HG03521 (cell line): ENCODE measurements around the gene ASMTL.
"Not testable (repeated sequence)": the region's sequence is repeated elsewhere in the genome, so short reads cannot be mapped to it uniquely, and the experiment has no call there.

Source experiments
- ATAC-seq: cut with Tn5 transposase; IDR thresholded peaks from one replicate; pipeline ENCODE4 v1.9.1; 2021; ENCODE audit warnings: mild to moderate bottlenecking, moderate library complexity; ENCODE audit not compliant: unreplicated experiment

The ASMTL gene

DNA sequence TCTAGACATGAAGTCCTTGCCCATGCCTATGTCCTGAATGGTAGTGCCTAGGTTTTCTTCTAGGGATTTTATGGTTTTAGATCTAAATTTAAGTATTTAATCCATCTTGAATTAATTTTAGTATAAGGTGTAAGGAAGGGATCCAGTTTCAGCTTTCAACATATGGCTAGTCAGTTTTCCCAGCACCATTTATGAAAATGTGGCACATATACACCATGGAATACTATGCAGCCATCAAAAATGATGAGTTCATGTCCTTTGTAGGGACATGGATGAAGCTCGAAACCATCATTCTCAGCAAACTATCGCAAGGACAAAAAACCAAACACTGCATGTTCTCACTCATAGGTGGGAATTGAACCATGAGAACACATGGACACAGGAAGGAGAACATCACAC is 29.8 kb upstream of the ASMTL start:
- not testable (repeated sequence) for ATAC-seq

DNA sequence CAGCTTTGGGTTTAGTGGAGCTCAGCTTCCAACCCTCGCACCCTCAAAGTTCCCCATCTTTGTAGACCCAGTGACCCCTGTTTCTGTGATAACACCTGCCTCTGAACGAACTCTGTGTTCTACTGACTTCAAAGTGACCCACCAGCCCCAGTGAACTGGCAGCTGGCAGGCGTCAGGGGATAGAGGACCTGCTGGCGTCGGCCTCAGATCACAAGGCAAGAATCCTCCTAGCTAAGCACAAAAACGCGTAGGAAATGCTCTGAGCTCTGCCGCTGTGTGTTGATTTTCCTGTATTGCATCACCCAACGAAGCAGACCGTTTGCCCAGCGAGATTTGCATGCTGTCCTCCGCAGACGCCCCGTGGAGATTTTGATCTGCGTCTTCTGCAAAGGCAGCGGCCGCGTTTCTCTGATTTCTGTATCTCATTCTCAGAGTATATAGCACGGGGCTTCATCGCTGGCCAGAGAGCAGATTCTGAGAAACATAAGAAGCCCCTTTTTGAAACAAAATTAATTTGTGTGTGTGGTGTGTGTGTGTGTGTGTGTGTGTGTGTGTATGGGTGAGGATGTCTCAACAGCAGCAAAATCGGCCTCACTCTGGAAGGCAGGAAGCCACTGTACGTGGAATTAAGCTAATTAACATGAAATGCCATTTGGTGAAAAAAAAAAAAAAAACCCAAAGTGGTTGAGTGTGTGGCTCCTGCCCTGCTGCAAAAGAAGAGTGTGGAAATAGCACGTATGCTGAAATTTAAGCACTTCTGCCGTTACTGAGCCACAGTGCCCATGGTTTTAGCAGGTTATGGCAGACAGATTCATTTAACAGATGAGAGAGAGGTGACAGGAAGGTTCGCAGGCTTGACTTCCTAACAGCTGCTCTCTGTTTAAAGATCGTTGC is 29.2 kb upstream of the ASMTL start:
- ATAC-seq, result peak; percentile 58

DNA sequence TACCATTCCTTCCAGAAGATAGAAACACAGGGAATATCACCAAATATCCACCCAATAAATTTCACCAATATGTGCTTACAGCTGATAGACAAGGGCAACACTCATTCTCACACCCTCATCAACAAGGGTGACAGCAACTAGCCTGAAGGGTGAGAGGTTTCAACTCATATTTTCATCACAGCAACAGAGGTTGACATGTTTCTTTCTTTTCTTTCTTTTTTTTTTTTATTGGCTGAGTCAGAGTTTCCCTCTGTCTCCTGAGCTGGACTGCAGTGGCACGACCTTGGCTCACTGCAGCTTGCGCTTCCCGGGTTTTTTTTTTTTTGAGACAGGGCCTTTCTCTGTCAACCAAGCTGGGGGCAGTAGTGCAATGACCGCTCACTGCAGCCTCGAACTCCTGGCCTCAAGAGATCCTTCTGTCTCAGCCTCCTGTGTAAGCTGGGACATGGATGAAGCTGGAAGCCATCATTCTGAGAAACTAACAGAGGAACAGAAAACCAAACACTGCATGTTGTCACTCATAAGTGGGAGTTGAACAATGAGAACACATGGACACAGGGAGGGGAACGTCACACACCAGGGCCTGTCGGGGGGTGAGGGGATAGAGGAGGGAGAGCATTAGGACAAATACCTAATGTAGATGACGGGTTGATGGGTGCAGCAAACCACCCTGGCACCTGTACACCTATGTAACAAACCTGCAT is 27.5 kb upstream of the ASMTL start:
- ATAC-seq, result no peak

DNA sequence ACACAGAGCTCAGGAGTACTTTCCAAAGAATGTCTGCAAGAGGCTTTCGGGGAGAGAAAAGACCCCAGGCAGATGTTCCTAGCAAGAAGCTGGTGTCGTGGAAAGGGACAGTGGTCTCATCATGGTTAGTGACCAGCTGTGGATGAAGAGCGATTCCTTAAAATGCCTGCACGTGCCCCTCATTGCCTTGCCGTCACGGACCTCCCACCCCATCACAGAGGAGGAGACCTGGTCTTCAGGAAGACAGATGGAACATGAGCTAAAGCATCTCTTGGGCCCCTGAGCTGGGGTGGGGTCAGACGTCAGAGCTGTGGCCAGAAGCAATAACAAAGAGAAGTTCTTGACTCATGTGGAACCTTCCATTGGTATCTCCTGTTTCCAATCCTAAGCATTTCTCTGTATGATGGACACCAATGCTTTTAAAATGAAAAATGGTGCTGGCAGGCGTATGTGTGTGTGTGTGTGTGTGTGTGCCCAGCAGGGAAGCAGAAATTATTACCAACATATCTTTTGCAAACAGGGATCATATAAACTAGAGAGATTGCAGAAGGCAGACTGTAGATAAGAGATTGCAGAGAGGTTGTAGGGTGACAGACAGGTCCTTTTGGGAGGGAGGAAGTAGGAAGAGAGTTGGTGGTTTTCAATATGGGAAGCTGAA is 25.2 kb upstream of the ASMTL start:
- no peak for ATAC-seq

DNA sequence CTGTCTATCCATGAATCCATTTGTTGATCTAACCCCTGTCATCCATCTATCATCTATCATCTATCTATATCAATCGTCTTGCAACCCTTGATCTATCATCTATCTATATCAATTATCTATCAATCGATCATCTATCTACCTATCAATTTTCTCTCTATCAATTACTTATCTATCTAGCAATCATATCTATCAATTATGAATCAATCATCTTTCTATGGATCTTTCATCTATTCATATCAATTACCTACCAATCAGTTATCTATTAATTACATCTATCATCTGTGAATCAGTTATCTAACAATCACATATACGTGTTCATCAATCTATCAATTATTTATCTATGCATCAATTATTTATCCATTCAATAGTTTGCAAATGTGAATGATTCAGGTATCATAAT is 24.5 kb upstream of the ASMTL start:
- ATAC-seq, result no peak

DNA sequence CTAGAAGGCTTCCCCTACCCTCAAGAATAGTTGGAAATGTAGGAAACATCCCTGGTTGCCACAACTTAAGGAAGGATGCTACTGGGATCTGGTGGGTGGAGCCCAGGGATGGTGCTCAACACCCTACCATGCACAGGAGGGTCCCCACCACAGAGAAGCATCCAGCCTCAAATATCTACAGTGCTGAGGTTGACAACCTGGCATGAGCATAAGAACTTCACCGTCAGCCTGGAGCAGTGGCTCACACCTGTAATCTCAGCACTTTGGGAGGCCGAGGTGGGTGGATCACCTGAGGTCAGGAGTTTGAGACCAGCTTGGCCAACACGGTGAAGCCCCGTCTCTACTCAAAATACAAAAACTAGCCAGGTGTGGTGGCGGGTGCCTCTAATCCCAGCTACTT is 24.0 kb upstream of the ASMTL start:
- no peak for ATAC-seq

DNA sequence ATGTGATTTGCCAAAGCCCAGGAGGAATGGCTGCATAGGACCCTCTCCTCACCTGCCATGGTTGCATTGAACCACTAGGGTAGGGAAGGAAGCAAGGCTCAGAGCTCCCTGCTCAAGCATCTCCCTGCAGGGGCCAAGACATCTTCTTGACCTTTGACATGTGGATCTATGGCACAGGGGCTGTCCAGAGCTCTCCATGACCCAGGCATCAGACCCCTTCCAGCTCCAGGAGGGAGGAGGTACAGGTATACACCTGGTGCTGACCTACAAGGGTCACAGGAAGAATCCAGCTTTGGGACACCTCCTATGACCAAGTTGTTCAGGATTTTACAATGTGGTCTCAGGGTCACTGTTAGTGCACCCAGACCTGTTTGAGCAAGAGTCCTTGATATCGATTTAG is 23.2 kb upstream of the ASMTL start:
- ATAC-seq, result no peak

DNA sequence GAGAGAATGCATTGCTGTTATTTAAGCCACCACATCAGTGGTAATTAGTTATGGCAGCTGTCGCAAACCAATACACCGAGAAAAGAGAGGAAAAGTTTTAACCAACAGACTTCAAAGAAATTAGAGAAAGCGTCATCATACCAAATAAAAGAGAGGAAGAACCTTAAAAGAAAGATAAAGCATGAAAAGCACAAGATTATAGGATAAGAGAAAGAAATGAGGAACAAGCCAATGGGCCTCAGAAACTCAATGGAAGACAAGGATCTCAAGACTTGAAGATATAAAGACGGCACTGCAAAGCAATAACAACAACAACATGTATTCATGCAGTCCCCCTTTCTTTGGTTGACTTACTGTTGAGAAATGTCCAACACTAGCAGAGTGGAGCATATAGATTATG is 22.8 kb upstream of the ASMTL start:
- no peak for ATAC-seq

DNA sequence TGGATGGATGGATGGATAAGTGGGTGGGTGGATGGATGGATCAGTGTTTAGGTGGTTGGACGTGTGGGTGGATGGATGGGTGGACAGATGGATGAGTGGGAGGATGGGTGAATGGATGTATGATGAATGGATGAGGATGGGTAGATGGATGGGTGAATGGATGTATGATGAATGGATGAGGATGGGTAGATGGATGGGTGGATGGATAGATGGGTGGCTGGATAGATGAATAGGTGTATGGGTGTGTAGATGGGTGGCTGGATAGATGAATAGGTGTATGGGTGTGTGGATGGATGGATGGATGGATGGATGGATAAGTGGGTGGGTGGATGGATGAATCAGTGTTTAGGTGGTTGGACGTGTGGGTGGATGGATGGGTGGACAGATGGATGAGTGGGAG is 21.9 kb upstream of the ASMTL start:
- ATAC-seq, result not testable (repeated sequence)

DNA sequence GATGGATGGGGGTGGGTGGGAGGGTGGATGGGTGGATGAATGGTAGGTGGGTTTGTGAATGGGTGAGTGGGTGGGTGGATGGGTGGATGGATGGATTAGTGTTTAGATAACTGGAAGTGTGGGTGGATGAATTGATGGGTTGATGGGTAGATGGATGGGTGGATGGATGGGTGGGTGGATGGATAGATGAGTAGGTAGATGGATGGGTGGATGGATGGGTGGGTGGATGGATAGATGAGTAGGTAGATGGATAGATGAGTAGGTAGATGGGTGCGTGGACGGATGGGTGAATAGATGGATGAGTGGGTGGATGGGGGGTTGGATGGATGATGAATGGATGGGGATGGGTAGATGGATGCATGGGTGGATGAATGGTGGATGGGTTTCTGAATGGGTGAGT is 20.3 kb upstream of the ASMTL start:
- no peak for ATAC-seq

DNA sequence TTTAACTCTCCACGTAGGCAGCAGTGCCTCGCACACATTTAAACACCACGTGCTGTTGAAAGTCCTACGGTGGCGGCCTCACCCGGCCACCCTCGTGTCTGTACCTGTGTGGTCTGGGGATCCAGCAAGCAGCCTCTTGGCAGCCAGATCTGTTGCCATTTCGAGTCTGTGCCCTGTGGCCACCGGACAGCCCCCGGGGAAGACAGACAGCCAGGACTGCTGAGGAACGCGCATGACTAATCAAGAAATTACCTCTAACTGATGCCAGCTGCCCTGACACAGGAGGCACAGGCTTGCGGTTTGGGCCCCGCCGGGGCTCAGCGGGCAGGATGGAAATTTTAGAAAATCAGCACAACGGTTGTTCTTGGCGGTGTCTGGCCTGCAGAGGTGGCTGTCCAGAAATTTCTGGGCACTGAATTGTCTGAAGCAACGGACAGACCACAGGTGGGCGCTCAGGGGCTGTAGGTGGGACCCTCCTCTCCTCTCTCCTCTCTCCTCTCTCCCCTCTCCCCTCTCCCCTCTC is 15.6 kb upstream of the ASMTL start:
- ATAC-seq, result no peak

DNA sequence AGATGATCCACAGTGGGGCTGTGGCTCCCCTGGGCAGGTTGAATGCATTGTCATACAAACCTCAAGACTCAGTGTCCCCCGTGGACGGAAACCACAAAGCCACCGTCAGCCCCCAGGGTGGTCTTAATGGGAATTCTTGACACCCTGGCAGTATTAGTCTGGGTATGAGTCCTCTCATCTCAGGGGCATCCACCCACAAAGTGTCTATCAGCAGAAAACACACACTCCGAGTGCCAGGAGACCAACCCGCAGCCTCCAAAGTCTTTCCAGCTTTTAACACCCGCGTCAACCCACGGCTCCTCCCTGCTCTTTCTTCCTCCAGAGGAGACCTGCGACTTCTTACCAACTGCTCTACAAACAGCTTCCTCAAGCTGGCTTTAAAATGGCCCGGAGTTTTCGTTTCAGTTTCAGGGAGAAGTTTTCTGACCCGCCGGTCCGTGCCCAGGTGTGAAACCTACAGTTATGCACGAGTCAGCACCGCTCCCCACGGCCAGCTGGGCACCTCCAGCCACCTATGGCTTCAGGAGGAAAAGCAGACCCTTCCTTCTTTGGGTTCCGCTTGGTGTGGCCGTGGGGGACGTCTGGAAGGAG is 14.4 kb upstream of the ASMTL start:
- peak; percentile 44 for ATAC-seq

DNA sequence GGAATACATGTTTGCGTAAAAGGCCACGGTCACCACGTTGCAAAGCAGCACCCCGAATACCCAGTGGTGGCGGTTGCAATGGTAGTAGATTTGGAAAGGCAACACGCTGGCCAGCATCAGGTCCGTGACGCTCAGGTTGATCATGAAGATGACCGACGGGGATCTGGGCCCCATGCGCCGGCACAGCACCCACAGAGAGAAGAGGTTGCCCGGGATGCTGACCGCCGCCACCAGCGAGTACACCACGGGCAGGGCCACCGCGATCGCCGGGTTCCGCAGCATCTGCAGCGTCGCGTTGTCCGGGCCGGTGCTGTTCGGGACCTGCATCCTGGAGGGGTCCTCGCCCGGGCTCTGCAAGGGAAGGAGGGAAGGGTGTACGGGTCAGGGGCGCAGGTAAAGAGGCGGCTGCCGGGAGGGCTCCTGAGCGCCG is 13.5 kb upstream of the ASMTL start:
- ATAC-seq, result no peak

DNA sequence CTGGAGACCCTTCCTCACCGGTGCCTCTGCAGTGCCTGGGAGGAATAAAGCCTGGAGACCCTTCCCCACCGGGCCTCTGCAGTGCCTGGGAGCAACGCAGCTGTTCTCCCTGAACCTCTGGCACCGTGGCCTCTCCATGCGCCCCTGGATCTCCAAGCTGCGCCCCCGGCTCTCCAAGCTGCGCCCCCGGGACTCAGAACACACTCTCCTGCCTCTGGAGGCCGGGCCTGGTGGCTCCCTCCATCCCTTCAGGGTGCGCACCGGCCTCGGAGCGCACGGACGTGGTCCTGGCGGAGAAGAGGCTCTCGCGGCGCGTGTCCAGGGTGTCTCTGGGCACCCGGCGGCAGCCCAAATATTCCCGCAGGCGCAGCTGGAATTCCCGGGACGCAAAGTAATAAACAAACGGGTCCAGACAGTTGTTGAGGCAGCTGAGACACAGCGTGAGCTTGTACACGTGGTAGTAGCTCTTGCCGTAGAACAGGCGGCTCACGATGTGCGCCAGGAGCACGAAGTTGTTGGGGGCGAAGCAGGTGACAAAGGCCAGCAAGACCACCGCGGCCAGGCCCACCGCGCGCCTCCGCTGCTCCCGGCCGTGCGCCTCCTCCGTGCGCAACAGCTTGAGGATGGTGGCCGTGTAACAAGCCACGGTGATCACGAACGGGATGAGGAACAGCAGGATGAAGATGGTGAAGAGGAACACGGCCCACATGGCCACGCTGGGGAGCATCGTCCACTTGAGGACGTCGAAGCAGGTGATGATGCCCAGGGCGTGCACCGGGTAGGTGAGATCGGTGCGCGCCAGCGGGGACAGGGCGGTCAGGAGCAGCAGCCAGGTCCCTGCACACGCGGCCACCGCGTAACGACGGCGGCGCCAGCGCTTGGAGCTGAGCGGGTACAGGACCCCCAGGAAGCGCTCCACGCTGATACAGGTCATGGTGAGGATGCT is 12.8 kb upstream of the ASMTL start:
- ATAC-seq, result no peak

DNA sequence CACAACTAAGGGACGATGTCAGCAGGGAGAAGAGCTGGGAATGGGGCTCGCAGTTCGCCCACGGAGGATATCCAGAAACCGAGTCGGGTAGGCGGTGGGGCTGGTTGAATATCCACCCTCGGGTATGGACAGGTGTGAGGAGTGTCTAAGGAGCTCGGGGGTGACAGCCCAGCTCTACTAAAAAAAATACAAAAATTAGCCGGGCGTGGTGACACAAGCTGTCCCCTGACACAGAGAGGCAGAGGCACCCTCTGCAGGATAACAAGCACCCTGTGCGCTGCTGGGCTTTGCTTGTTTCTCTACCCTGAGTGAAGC is 12.2 kb upstream of the ASMTL start:
- no peak for ATAC-seq

DNA sequence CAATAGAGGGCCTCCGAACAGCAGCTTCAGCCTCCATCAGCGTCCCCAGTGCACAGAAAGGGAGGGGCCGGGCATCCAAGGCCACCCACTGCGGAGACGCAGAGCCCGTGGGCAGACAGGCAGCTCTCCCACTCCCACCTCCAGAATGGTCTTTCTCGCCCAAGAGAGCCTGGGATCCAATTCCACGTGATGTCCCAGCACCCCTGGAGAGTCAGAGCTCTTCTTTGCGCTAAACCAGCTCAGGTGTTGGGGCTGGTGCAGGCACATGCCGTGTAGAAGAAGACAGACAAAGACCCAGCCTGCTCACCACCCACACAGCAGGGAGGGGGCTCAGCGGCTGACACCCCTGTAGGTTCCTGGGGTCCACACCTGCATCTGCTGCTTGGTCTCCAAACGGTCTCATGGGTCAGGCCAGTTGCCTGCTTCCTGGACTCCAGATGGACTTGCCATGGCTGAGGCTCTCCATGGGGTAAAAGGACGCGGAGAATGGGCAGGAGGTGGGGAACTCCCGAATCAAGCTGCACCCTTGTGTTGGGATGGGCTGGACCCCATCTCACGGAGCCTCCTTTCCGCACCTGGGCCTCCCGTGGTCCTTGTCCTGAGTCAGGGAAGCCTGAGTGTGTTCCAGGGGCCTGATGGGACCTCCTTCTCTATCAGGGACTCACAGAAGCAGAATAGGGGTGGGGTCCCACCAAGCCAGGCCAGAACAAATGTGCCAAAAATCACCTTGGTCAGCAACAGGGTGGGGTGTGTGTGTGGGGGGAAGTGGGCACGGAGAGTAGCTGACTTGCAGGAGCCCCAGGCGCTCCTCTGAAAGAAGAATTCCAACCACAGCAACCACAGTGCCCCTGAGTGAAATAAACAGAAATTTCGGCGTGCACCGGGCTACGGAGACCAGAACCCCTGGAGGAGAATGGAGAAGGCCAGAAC is 11.6 kb upstream of the ASMTL start:
- no peak for ATAC-seq

DNA sequence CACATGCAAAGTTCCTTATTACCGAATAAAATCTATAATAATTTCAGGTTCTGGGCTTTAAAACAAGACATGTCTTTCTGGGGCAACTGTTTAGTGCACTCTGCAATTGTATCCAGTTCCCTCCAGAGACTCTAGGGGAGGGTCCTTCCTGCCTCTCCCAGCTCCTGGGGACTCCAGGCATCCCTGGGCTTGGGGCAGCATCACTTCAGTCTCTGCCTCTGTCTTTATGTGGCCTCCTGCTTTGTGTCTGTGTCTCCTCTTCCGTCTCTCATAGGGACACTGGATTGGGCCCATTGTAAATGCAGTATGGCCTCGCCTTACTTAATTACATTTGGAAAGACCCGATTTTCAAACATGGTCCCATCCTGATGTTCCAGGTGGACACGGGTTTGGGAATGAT is 10.9 kb upstream of the ASMTL start:
- ATAC-seq, result no peak

DNA sequence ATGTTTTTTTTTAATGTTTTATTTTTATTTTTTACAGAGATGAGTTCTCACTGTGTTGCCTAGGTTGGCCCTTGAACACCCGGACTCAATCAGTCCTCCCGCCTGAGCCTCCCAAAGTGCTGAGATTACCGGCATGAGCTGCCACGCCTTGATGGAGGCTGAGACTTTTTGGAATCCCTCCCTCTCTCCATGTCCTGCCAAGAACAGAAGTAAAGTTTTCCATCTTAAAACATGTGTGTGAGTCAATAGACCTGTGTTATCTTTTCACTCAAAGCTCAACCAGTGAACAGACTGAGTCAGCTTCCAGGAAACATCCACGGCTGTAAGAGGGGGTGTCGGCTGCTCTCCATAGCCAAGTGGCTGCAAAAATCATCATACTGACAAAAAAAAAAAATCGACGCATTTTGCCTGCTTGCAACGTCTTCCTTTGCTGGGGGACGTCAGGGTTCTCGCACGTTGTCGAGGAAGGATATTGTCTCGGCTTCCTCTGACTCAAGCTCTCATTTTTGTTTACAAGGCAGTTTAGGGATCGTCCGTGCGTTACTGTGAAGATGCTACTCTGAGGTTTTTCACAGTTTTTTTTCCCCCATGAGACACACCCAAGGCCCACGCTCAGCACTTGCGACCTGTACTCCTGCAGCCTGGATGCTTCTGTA is 10.0 kb upstream of the ASMTL start:
- ATAC-seq, result no peak

DNA sequence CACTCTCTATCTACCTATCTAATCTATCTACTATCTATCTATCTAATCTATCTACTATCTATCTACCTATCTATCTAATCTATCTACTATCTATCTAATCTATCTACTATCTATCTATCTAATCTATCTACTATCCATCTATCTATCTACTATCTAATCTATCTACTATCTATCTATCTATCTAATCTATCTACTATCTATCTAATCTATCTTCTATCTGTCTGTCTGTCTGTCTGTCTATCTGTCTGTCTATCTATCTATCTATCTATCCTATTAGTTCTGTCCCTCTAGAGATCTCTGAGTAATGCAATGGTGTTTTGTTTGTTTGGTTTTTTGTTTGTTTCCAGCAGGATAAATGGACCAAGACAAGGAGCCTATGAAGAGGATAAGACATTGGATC is 9.4 kb upstream of the ASMTL start:
- ATAC-seq, result no peak
